Small intestine (tissue), 7 donors: Measurements from ENCODE around the gene CENPB. TPM values are rescaled to one million over a fixed set of nuclear protein-coding genes. Genes with fewer than 3 reads are reported as not detected.

Source experiments
- DNase-seq, 2 donors: peaks; one replicate each; pipeline versions ENCODE4 v3.0.0 to v3.0.0-alpha.2; 2013
- FAIRE-seq: peaks from 2 replicates; lab custom pipeline; 2012; peaks lifted over from hg19 to GRCh38; lab: Jason Lieb, UNC
- H3K27ac ChIP-seq, 3 donors: one replicate each; pipeline ENCODE4 v1.5.1; 2013; ENCODE audit warnings: low read length in 2 of 3, mild to moderate bottlenecking in 2 of 3, control low read depth in 1 of 3, inconsistent platforms in 1 of 3, low read depth in 1 of 3, moderate library complexity in 1 of 3
- H3K27me3 ChIP-seq, 3 donors: one replicate each; pipeline ENCODE4 v1.6.1; 2013; ENCODE audit warnings: low read length in 3 of 3, inconsistent platforms in 1 of 3; ENCODE audit not compliant: control insufficient read depth in 3 of 3, insufficient read depth in 3 of 3
- H3K36me3 ChIP-seq, 3 donors: one replicate each; pipeline ENCODE4 v1.6.1; 2013; ENCODE audit warnings: low read length in 3 of 3, inconsistent platforms in 1 of 3, low read depth in 1 of 3, mild to moderate bottlenecking in 1 of 3, moderate library complexity in 1 of 3; ENCODE audit not compliant: control insufficient read depth in 3 of 3, insufficient read depth in 2 of 3
- H3K4me1 ChIP-seq, 3 donors: one replicate each; pipeline ENCODE4 v1.6.1; 2013; ENCODE audit warnings: low read length in 2 of 3, inconsistent platforms in 1 of 3, low read depth in 1 of 3, mild to moderate bottlenecking in 1 of 3, moderate library complexity in 1 of 3; ENCODE audit not compliant: control insufficient read depth in 3 of 3, insufficient read depth in 2 of 3
- H3K4me3 ChIP-seq, 3 donors: one replicate each; pipeline ENCODE4 v1.5.1; 2013; ENCODE audit warnings: low read length in 3 of 3, control low read depth in 1 of 3, inconsistent platforms in 1 of 3, low read depth in 1 of 3, mild to moderate bottlenecking in 1 of 3, moderate library complexity in 1 of 3
- H3K9me3 ChIP-seq, 2 donors: one replicate each; pipeline ENCODE4 v1.6.1; 2013; ENCODE audit warnings: low read depth in 1 of 2, low read length in 1 of 2; ENCODE audit not compliant: control insufficient read depth in 2 of 2, insufficient read depth in 1 of 2
- WGBS, 3 donors: extraction: QIAGEN DNeasy Blood & Tissue Kit; methylation state at CpG; one replicate each; pipeline ENCODE4 v1.1.7; 2013; 5-methylcytosine and 5-hydroxymethylcytosine counted together
- polyA plus RNA-seq, 4 donors: library from polyadenylated mRNA; stranded (reverse) in 3 of 4; unstranded in 1 of 4; fragments of 200-250 nt in 3 of 4; fragments of 120-200 nt in 1 of 4; gene quantifications; one replicate each; pipeline versions ENCODE4 v1.2.1 to v1.2.3, GENCODE V29; 2013
- donor health status: healthy with polysubstance abuse.
- donor health status: control.
- donor health status: control.
- donor health status: Bipolar disorder and iron deficiency.
- donor health status: healthy.

Gene CENPB
- polyA plus RNA-seq, 4 donors = 54.7 to 73.2 (median 60.5) TPM

DNA sequence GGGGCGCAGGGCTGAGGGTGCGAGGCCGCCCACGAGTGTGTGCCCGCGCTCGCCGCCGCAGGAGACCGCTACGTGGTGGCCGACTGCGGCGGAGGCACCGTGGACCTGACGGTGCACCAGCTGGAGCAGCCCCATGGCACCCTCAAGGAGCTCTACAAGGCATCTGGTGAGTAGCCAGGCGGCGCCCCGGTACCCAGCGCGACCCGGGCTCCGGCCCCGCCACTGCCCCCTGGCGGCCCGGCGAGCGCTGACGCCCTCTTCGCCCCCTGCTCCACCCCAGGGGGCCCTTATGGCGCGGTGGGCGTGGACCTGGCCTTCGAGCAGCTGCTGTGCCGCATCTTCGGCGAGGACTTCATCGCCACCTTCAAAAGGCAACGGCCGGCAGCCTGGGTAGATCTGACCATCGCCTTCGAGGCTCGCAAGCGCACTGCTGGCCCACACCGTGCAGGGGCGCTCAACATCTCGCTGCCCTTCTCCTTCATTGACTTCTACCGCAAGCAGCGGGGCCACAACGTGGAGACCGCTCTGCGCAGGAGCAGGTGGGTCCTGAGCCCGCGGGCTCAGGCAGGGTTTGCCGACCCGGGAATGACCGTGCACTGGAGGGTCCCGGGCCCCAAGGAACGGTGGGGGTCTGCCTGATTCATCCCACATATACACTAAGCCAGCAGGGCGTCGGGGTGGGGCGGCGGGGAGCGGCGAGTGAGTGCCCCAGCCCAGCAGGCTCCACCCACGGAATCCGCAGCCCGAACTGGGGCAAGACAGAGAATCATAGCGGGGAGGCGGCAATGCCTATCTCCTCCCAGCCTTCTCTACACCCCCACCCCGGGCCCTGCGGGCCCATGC lies 36.6 kb downstream of the CENPB start:
- Histone ChIP-seq H3K27me3 (peaks cover 0 to 29% (median 0%) of the 10 kb centered on the region in 3 donors), H3K27ac (no peak overlapping the region), H3K4me1 (peaks cover 0 to 23% (median 7%) of the 10 kb centered on the region in 3 donors), H3K36me3 (peaks cover 0 to 38% (median 0%) of the 10 kb centered on the region in 3 donors), H3K9me3 (no peaks in the 10 kb centered on the region), H3K4me3 (no peak overlapping the region)
- DNase-seq = peak; percentile 38 to 71
- 26 to 52% (median 33%) methylated on average over 69 to 72 of the region's 72 CpGs for WGBS, 3 donors
- FAIRE-seq = no peak

DNA sequence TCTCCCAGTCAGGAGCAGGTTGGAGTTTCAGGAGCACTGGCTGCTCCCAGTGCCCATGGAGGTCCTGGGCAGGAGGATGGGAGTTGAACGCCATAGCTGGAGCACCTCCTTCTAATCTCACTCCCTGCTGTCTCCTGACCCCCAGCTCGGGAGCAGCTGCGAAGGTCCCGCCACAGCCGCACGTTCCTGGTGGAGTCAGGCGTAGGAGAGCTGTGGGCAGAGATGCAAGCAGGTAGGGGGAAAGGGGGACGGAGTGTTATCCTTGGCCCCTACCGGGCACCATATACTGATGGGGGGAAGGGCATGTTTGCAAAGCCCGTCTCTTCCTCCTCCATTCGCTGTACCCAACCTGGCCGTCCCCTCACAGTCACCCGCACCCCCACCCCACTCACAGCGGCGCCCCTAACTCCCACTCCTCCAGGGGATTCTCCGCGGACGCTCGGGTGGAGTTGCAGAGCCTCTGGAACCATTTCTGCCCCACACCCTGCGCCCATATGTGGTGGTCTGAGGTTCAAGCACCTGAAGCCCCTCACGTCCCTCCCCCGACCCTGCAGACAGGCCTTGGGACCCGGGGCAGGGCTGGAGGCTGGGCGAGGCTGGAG lies 37.4 kb downstream of the CENPB start:
- H3K27me3 ChIP-seq = peaks cover 0 to 37% (median 0%) of the 10 kb centered on the region in 3 donors
- 54 to 77% (median 68%) methylated on average over 21 to 24 of the region's 24 CpGs for WGBS, 3 donors
- no peaks in the 10 kb centered on the region for H3K9me3 ChIP-seq
- DNase-seq (no peak), FAIRE-seq (no peak)
- no peak overlapping the region for H3K27ac ChIP-seq
- peaks cover 0 to 30% (median 0%) of the 10 kb centered on the region in 3 donors for H3K36me3 ChIP-seq
- no peak overlapping the region for H3K4me3 ChIP-seq
- H3K4me1 ChIP-seq = peaks cover 0 to 23% (median 7%) of the 10 kb centered on the region in 3 donors

GRCh38 chr20:3748073-3748472 lies 38.5 kb downstream of the CENPB start:
- peaks cover 0 to 39% (median 0%) of the 10 kb centered on the region in 3 donors for H3K27me3 ChIP-seq
- no peak overlapping the region for H3K27ac ChIP-seq
- 88 to 93% (median 91%) methylated on average over 16 of the region's 16 CpGs for WGBS, 3 donors
- H3K4me3 ChIP-seq = no peak overlapping the region
- H3K4me1 ChIP-seq = peaks cover 0 to 23% (median 7%) of the 10 kb centered on the region in 3 donors
- H3K36me3 ChIP-seq = peaks cover 0 to 28% (median 0%) of the 10 kb centered on the region in 3 donors
- H3K9me3 ChIP-seq = no peaks in the 10 kb centered on the region
- no peak for DNase-seq
- FAIRE-seq = no peak

GRCh38 chr20:3747471-3747870 lies 39.1 kb downstream of the CENPB start:
- peaks cover 0 to 39% (median 0%) of the 10 kb centered on the region in 3 donors for H3K27me3 ChIP-seq
- FAIRE-seq (no peak), DNase-seq (peak in 1 of 2 donors; percentile 71)
- H3K9me3 ChIP-seq = no peaks in the 10 kb centered on the region
- no peak overlapping the region for H3K27ac ChIP-seq
- 50 to 70% (median 68%) methylated on average over 2 of the region's 2 CpGs for WGBS, 3 donors
- H3K4me3 ChIP-seq = no peak overlapping the region
- peaks cover 0 to 28% (median 0%) of the 10 kb centered on the region in 3 donors for H3K36me3 ChIP-seq
- peaks cover 0 to 18% (median 7%) of the 10 kb centered on the region in 3 donors for H3K4me1 ChIP-seq

- peaks cover 0 to 18% (median 4%) of the 10 kb centered on the region in 3 donors for H3K4me1 ChIP-seq
- no peak for DNase-seq
- H3K27ac ChIP-seq = no peak overlapping the region
- H3K27me3 ChIP-seq = peaks cover 0 to 32% (median 0%) of the 10 kb centered on the region in 3 donors
- no peak overlapping the region for H3K4me3 ChIP-seq
- peaks cover 0 to 28% (median 0%) of the 10 kb centered on the region in 3 donors for H3K36me3 ChIP-seq
- FAIRE-seq = no peak
- WGBS, 3 donors = 72 to 82% (median 78%) methylated on average over 11 of the region's 11 CpGs
- no peaks in the 10 kb centered on the region for H3K9me3 ChIP-seq
These were observed 40.8 kb downstream of the CENPB start for GRCh38 chr20:3745686-3746173.

- Histone ChIP-seq H3K4me1 (peaks cover 0 to 21% (median 4%) of the 10 kb centered on the region in 3 donors), H3K9me3 (no peaks in the 10 kb centered on the region), H3K27me3 (peaks cover 0 to 25% (median 0%) of the 10 kb centered on the region in 3 donors), H3K27ac (no peak overlapping the region), H3K36me3 (peaks cover 0 to 27% (median 0%) of the 10 kb centered on the region in 3 donors), H3K4me3 (peak overlapping the region in 1 of 3 donors; percentile 16)
- WGBS, 3 donors = 24 to 42% (median 31%) methylated on average over 43 to 45 of the region's 45 CpGs
- DNase-seq (peak; percentile 72 to 89), FAIRE-seq (no peak)
These were observed 41.5 kb downstream of the CENPB start for GRCh38 chr20:3744806-3745685.

- DNase-seq (no peak), FAIRE-seq (no peak)
- H3K27ac ChIP-seq = no peak overlapping the region
- H3K4me1 ChIP-seq = peaks cover 0 to 21% (median 4%) of the 10 kb centered on the region in 3 donors
- no peaks in the 10 kb centered on the region for H3K9me3 ChIP-seq
- H3K27me3 ChIP-seq = peaks cover 0 to 16% (median 0%) of the 10 kb centered on the region in 3 donors
- H3K36me3 ChIP-seq = peaks cover 0 to 26% (median 0%) of the 10 kb centered on the region in 3 donors
- 68 to 88% (median 74%) methylated on average over 1 of the region's 1 CpG for WGBS, 3 donors
- no peak overlapping the region for H3K4me3 ChIP-seq
These were observed 42.5 kb downstream of the CENPB start for GRCh38 chr20:3744037-3744436.
